Activated CD4-positive, alpha-beta T cell treated with anti-CD3 and anti-CD28 coated beads, Interleukin-2, amount 50 U/mL, for 4 hours (primary cell): ENCODE results near the gene SORCS2.
"Not testable (repeated sequence)": the region's sequence is repeated elsewhere in the genome, so short reads cannot be mapped to it uniquely, and the experiment has no call there.

ENCODE experiments used
- DNase-seq, 2 experiments: peaks; one replicate each; pipeline ENCODE4 v3.0.0-alpha.2; 2020

SORCS2 gene

GRCh38 chr4:7160951-7161440 is 31.3 kb upstream of the SORCS2 start:
- no peak for DNase-seq

- no peak for DNase-seq
Observed at GRCh38 chr4:7161721-7162214, 30.6 kb upstream of the SORCS2 start.

DNA sequence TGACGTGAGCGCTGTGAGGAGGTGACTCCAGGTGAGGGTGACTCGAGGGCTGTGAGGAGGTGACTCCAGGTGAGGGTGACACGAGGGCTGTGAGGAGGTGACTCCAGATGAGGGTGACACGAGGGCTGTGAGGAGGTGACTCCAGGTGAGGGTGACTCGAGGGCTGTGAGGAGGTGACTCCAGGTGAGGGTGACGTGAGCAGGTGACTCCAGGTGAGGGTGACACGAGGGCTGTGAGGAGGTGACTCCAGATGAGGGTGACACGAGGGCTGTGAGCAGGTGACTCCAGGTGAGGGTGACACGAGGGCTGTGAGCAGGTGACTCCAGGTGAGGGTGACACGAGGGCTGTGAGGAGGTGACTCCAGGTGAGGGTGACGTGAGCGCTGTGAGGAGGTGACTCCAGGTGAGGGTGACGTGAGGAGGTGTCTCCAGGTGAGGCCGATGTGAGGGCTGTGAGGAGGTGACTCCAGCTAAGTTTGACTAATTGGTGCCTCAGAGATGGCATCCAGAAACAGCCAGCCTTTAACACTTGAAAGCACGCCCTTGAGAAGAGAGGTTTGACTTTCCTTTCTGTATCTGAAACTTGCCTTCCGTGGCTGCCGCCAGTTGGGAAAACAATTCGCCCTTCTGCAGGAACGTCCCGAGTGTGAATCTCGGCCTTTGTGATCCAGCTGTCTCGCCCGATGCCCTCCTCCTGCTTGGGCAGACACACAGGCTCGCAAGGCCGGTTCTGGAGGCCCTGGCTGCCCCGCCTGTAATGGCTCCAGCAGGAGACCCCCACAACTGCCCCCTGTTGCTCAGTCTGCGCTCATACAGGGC is 27.1 kb upstream of the SORCS2 start:
- not testable (repeated sequence) for DNase-seq

DNA sequence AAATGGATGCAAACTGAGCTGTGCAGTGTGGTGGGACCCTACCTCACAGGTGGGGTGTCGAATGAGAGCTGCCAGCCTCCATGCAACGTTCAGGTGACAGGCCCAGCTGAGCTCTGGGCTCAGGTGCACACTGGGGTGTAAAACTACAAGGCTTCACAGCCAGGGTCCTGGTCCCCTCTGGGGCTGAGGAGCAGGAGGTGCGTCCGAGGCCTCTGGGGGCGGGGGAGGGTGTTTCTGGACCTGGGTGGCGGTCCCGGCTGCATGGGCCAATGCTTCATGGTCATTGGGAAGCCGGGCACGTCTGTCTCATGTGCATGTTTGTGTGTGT is 26.5 kb upstream of the SORCS2 start:
- no peak for DNase-seq

- no peak for DNase-seq
Observed at GRCh38 chr4:7166237-7166636, 26.1 kb upstream of the SORCS2 start.

DNA sequence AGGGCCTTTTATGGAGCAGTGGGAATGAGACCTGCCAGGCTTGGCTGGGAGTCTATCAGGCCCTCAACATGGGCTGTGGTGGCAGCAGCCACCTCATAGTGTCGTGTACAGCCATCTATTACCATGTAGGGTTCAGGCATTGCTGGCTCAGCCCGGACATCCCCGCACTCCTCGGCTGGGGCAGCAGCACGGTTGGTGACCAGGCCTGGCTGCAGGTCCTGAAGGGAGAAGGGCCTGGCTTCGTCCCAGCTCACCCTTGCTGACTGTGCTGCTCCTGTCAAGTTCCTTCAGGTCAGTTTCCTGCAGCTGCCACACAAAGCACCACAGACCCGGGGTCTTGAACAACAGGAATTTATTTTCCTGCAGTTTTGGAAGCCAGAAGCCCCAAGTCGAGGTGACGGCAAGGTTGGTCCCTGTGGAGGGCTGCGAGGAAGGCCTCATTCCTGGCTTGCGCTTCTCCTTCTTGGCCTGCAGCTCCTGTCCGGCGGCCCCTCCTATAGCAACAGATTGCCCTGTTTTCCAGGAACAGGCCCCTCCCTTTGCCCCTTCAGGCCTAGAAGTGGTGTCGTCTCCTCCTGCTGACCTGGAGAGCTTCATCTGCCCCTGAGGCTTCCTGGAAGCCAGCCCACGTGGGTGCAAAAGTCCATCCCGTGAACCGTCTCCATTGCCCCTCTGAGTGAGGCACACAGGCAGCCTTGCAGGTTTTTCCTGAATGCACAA is 25.2 kb upstream of the SORCS2 start:
- DNase-seq, result no peak

DNA sequence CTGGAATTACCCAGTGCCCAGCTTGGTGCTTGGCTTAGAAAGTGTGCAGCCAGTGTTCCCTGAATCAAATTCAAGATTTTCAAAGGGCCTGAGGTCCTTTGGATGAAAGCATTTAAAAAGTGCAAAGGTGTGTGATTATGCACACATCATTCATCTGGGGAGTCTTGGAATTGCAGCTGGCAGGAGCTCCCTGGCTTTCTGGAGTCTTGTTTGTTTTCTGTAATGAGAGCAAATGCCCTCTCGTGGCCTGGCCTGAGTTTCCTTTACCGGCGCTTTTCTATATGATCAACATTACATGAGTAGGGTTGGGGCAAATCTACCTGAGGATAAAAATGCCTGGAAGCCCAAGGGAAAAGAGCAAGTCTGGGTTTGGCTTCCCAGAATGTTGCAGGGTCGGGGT is 24.6 kb upstream of the SORCS2 start:
- no peak for DNase-seq

DNA sequence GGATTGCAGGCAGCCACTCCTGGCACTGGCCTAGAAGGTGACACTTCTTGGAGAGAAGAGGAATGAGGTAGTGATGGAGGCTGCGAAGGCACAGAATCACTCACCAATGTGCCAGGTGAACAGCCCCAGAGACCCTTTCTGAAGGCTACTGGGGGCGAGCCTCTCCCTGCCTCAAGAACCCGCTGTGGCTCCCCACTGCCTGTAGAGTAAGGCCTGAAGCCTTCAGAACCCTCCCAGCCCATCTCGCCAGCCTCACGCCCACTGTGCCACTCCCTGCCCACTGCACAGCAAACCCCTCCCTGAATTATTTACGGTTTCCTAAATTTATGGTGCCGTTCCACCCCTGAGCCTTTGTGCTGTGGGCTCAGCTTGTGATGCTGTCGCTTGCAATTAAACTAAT is 24.2 kb upstream of the SORCS2 start:
- no peak for DNase-seq

- no peak for DNase-seq
Observed at GRCh38 chr4:7169134-7169533, 23.2 kb upstream of the SORCS2 start.

DNA sequence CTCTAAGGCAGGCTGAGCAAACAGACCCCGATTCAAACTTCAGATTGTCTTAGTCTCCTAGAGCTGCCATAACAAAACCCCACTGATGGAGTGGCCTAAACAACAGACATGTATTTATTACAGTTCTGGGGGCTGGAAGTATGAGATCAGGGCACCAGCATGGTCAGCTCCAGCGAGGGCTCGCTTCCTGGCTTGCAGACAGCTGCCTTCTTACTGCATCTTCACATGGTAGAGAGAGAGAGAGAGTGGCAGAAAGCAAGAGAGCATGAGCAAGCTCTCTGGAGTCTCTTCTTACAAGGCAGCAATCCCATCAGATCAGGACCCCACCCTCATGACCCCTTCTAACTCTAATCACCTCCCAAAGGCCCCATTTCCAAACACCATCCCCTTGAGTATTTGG is 22.3 kb upstream of the SORCS2 start:
- no peak for DNase-seq

- no peak for DNase-seq
Observed at GRCh38 chr4:7171191-7171900, 21.0 kb upstream of the SORCS2 start.

GRCh38 chr4:7172508-7172907 is 19.8 kb upstream of the SORCS2 start:
- DNase-seq, result no peak

DNA sequence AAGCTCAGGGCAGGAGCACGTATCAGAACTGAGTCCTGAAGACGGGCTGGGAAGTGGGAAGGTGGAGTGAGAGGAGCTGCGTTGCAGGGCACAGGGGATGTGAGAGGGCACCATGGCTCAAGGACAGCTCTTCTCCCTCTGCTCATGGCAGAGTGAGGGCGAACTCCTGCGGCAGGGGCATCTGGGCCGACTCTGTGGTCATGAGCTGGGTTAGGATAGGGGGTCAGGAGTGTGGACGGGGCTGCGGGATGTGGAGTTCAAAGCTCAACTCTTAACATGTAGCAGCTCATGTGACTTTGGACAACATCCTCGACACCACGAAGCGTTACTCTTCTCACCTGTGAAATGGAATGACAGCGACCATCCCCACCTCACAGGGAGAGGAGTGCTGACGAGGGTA is 19.4 kb upstream of the SORCS2 start:
- no peak for DNase-seq

- DNase-seq, result no peak
Observed at GRCh38 chr4:7173841-7174449, 18.4 kb upstream of the SORCS2 start.

DNA sequence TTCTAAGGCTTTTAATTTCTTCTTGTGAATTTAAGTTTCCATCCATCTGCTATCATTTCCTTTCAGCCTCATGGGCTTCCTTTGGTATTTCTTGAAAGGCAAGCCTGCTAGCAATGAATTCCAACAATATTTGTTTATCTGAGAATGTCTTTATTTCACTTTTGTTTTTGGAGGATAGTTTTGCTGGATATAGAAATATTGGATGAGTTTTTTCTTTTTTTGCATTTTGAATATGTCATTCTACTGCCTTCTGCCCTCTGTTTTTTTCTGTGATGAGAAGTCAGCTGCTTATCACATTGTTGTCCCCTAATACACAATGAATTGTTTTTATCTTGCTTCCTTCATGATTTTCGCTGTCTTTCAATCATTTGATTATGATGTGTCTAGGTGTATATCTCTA is 13.2 kb upstream of the SORCS2 start:
- no peak for DNase-seq

GRCh38 chr4:7180938-7181337 is 11.4 kb upstream of the SORCS2 start:
- no peak for DNase-seq

- DNase-seq, result no peak
Observed at GRCh38 chr4:7182616-7183015, 9.7 kb upstream of the SORCS2 start.

- no peak for DNase-seq
Observed at GRCh38 chr4:7183161-7183560, 9.2 kb upstream of the SORCS2 start.

DNA sequence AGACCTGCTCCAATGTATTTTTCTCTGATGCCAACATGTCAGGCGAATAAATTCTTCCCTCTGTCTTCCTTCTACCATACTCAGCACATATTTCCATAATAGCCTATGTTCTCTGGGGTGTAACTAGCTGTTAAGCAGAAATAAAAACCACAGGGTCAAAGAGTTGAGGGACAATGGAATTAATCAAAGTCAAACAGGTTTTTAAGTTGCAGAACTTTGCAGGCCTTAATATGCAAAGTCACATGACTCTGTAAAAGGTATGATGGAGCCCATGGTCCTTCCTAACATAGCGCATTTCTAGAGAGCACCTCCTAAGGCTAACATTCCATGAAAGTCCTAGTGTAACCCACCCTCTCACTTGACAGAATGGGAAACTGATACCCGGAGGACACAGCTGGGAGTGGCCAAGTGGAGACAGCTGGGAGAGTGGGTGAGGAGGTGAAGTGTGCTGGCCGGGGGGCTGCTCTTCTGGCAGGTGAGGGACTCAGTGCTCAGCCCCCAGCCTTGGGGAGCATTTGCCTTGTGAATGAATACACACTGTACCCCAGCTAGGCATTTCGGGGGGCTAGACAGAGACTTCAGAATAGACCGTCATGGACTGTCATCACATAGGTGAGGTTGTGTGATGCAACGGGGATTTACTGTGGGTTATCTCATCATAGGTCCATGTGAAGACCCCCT is 8.4 kb upstream of the SORCS2 start:
- no peak for DNase-seq

GRCh38 chr4:7185487-7186030 is 6.8 kb upstream of the SORCS2 start:
- DNase-seq, result no peak

DNA sequence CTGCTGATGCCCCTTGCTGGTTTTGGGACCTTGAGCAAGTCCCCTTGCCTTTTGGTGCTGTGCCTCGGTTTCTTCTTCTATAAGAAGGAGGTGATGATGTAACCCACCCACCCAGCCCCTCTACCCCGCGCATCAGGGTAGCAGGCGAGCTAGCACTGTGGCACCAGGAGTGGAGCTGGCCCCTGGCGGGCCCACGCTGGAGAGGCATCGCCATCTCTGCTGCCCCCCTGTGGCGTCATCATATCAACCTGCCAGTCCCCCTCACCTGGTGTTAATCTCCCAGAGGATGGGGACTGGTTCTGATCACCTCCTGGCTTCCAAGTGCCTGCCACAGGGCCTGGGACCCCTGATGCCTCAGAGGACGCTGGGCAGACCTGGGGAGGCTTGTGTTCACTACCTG is 6.3 kb upstream of the SORCS2 start:
- DNase-seq, result no peak

DNA sequence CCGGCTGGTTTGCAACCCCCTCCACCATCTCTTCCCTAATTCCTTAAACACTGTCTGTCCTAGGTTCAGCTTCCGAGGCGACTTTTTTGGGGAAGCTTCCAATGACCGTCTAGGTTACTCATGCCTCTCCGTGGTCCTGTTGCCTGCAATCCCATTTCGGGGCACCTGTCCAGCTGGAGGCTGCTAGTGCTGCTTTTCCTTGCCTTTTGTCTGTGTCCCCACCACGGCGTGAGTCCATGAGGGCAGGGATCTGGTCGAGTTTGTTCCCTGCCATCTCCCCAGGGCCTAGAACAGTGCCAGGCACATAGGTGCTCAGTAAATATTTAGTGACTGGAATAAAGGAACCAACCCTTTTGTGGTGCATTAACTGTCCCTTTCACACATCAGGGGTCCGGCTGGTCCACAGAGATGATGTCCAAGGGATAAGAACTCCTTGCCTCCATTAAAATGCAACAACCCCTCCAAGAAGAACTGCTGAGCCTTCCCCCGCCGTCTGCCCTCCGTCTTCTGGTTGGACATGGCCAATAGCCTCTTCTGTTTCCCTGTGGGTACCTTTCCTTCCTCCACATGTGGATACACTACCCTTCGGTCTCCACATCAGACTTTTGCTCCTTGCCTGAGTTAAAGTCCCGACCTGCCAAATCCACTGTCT is 5.7 kb upstream of the SORCS2 start:
- no peak for DNase-seq
